Measurements from ENCODE around the gene CDK5RAP3.

GRCh38 chr17:47999582-47999981, 28.7 kb downstream of the CDK5RAP3 start:
- TF ChIP-seq POLR2A (IDR thresholded peaks at IDR 0.05; ENCODE audit: low read length), result no peak
- TF ChIP-seq GATA1 (IDR thresholded peaks at IDR 0.05; ENCODE audit: low read depth, low read length), result no peak

Data from erythroblast (primary cell).